IMR-90 (cell line): ENCODE data around the gene CHRFAM7A. TPM values are rescaled to one million over a fixed set of nuclear protein-coding genes. Genes with fewer than 3 reads are reported as not detected.
"Not testable (repeated sequence)": the region's sequence is repeated elsewhere in the genome, so short reads cannot be mapped to it uniquely, and the experiment has no call there.

Experiments used
- ATAC-seq: fragments of 200-7000 bp; cut with Tn5 transposase; 2 replicates; pipeline ENCODE4 v1.9.1; 2020; ENCODE audit warnings: low read depth, mild to moderate bottlenecking, moderate library complexity
- Bru-seq: library from RNA; stranded (reverse); fragments of 400-500 nt; gene quantifications from one replicate; lab custom pipeline; 2021; lab: Mats Ljungman, UMichigan
- BruChase-seq, 2 experiments: library from RNA; stranded (reverse); fragments of 400-500 nt; gene quantifications; one replicate each; lab custom pipeline; 2021; lab: Mats Ljungman, UMichigan
- BruUV-seq: library from RNA; stranded (reverse); fragments of 400-500 nt; replicated peaks from 2 replicates; lab custom pipeline; 2021; lab: Mats Ljungman, UMichigan
- CTCF ChIA-PET: fragments of 300-600 bp; formaldehyde crosslinking; extraction: SDS; loops from one replicate; lab custom pipeline; 2021; ENCODE audit warnings: antibody characterized with exemption; lab: Yijun Ruan, JAX
- POLR2A ChIA-PET: fragments of 300-600 bp; sonication (Branson Sonifier 250); formaldehyde crosslinking; loops from one replicate; lab custom pipeline; 2022; ENCODE audit warnings: antibody characterized with exemption; ENCODE audit not compliant: unreplicated experiment; lab: Charles Lee
- DNase-seq: peaks from one replicate; pipeline ENCODE4 v3.0.0; 2013
- H2AFZ ChIP-seq: replicated peaks from 2 replicates; pipeline ENCODE3; 2013; ENCODE audit warnings: low read length, mild to moderate bottlenecking; ENCODE audit not compliant: poor library complexity
- H2AK5ac ChIP-seq: 2 replicates; pipeline ENCODE4 v1.6.1; 2013; ENCODE audit warnings: low read depth, low read length, inconsistent platforms
- H2AK9ac ChIP-seq: replicated peaks from 2 replicates; pipeline ENCODE3; 2013; ENCODE audit warnings: mild to moderate bottlenecking, low read depth, low read length, moderate library complexity; ENCODE audit not compliant: poor library complexity
- H2BK120ac ChIP-seq: 2 replicates; pipeline ENCODE4 v1.6.1; 2013; ENCODE audit warnings: low read depth, low read length, inconsistent platforms
- H2BK15ac ChIP-seq: 3 replicates; pipeline ENCODE4 v1.6.1; 2013; ENCODE audit warnings: low read depth, low read length, inconsistent platforms
- H2BK20ac ChIP-seq: 2 replicates; pipeline ENCODE4 v1.6.1; 2013; ENCODE audit warnings: low read depth, mild to moderate bottlenecking, inconsistent platforms, low read length, moderate library complexity
- H2BK5ac ChIP-seq: 2 replicates; pipeline ENCODE4 v1.6.1; 2013; ENCODE audit warnings: mild to moderate bottlenecking, low read depth, low read length, inconsistent platforms; ENCODE audit not compliant: poor library complexity, severe bottlenecking
- H3K14ac ChIP-seq: replicated peaks from 2 replicates; pipeline ENCODE4 v1.6.1; 2013; ENCODE audit warnings: low read depth, low read length, inconsistent platforms
- H3K18ac ChIP-seq: 2 replicates; pipeline ENCODE4 v1.6.1; 2013; ENCODE audit warnings: low read depth, low read length, control low read depth
- H3K23ac ChIP-seq: 2 replicates; pipeline ENCODE4 v1.6.1; 2013; ENCODE audit warnings: low read depth, low read length, inconsistent platforms
- H3K27ac ChIP-seq: 2 replicates; pipeline ENCODE4 v1.5.1; 2013; ENCODE audit warnings: mild to moderate bottlenecking, control low read depth, low read length; ENCODE audit not compliant: insufficient read depth
- H3K27me3 ChIP-seq: 2 replicates; pipeline ENCODE4 v1.6.1; 2013; ENCODE audit warnings: low read length; ENCODE audit not compliant: control insufficient read depth, insufficient read depth
- H3K36me3 ChIP-seq: 2 replicates; pipeline ENCODE4 v1.6.1; 2013; ENCODE audit warnings: low read length, mixed read lengths; ENCODE audit not compliant: control insufficient read depth, insufficient read depth
- H3K4ac ChIP-seq: 2 replicates; pipeline ENCODE4 v1.6.1; 2013; ENCODE audit warnings: low read depth, low read length, inconsistent platforms
- H3K4me1 ChIP-seq: 2 replicates; pipeline ENCODE4 v1.6.1; 2013; ENCODE audit warnings: low read length, mixed read lengths; ENCODE audit not compliant: control insufficient read depth, insufficient read depth
- H3K4me2 ChIP-seq: 2 replicates; pipeline ENCODE4 v1.6.1; 2013; ENCODE audit warnings: low read depth, mild to moderate bottlenecking, control low read depth, low read length, moderate library complexity
- H3K4me3 ChIP-seq: 2 replicates; pipeline ENCODE4 v1.5.1; 2013; ENCODE audit warnings: low read depth, mild to moderate bottlenecking, control low read depth, low read length, moderate library complexity; ENCODE audit not compliant: insufficient read depth
- H3K56ac ChIP-seq: 2 replicates; pipeline ENCODE4 v1.6.1; 2013; ENCODE audit warnings: low read length, inconsistent platforms; ENCODE audit not compliant: insufficient read depth; ENCODE audit errors: extremely low read depth
- H3K79me1 ChIP-seq, 2 experiments: 2 replicates each; pipeline ENCODE4 v1.6.1; 2013; ENCODE audit warnings: low read length in 2 of 2, inconsistent platforms in 1 of 2, low read depth in 1 of 2
- H3K9ac ChIP-seq: 2 replicates; pipeline ENCODE4 v1.6.1; 2013; ENCODE audit warnings: low read depth, low read length, control low read depth
- H3K9me1 ChIP-seq: 2 replicates; pipeline ENCODE4 v1.6.1; 2013; ENCODE audit warnings: low read length, inconsistent platforms; ENCODE audit not compliant: insufficient read depth
- H3K9me3 ChIP-seq: 2 replicates; pipeline ENCODE4 v1.6.1; 2013; ENCODE audit warnings: low read length; ENCODE audit not compliant: control insufficient read depth, insufficient read depth
- H4K20me1 ChIP-seq: 2 replicates; pipeline ENCODE4 v1.6.1; 2013; ENCODE audit warnings: low read length, inconsistent platforms; ENCODE audit not compliant: insufficient read depth
- H4K5ac ChIP-seq: 2 replicates; pipeline ENCODE4 v1.6.1; 2013; ENCODE audit warnings: mild to moderate bottlenecking, low read depth, low read length, control low read depth
- H4K8ac ChIP-seq, 2 experiments: 2 replicates each; pipeline ENCODE4 v1.6.1; 2013; ENCODE audit warnings: low read depth in 2 of 2, low read length in 2 of 2, control low read depth in 1 of 2, inconsistent platforms in 1 of 2
- H4K91ac ChIP-seq: 2 replicates; pipeline ENCODE4 v1.6.1; 2013; ENCODE audit warnings: low read depth, low read length, inconsistent platforms; ENCODE audit not compliant: insufficient read depth
- WGBS, 2 experiments: methylation state at CpG; one replicate each; pipeline versions ENCODE4 v1.1.5 to v1.1.7; 2013; ENCODE audit warnings: missing lambda C conversion rate in 2 of 2; ENCODE audit not compliant: insufficient read length in 1 of 2; ENCODE audit errors: extremely low coverage in 2 of 2; 5-methylcytosine and 5-hydroxymethylcytosine counted together
- dilution Hi-C: fragments of 300-500 bp; cut with HindIII; formaldehyde crosslinking; loops from one replicate; pipeline ENCODE4 v1.14.3; 2018; ENCODE audit warnings: low sequenced_read_pairs; ENCODE audit not compliant: unreplicated experiment
- in situ Hi-C: fragments of 300-500 bp; cut with MboI; formaldehyde crosslinking; loops from 3 replicates; pipeline ENCODE4 v1.14.3; 2019; ENCODE audit warnings: low sequenced_read_pairs, inconsistent platforms, mixed read lengths
- intact Hi-C: fragments of 100-400 bp; cut with micrococcal nuclease; formaldehyde crosslinking; loops from 2 replicates; pipeline ENCODE4 v1.10.0; 2022
- long read RNA-seq: library from polyadenylated mRNA; unstranded; transcript quantifications from one replicate; pipeline ENCODE4 v2.0.0, GENCODE V29; 2021; ENCODE audit not compliant: unreplicated experiment
- polyA plus RNA-seq, 3 experiments: library from polyadenylated mRNA; depleted of rRNA; stranded (reverse); fragments of >200 nt; gene quantifications; 2 replicates each; pipeline ENCODE4 v1.2.3, GENCODE V29; 2012; ENCODE audit warnings: low replicate concordance in 1 of 3
- total RNA-seq: library from RNA; depleted of rRNA; stranded (reverse); fragments of >200 nt; gene quantifications from 2 replicates; pipeline ENCODE4 v1.2.3, GENCODE V29; 2012; rRNA removed

The CHRFAM7A gene
- 0.18 TPM in 1 of 2 replicates, not detected in the other for total RNA-seq
- not detected in 2 replicates for polyA plus RNA-seq (2012; rRNA removed)
- polyA plus RNA-seq (2012; cell fraction: cytosol; rRNA removed), result not detected in 2 replicates
- polyA plus RNA-seq (2012; cell fraction: nucleus; rRNA removed; ENCODE audit: low replicate concordance), result 0.07 TPM in 1 of 2 replicates, not detected in the other
- percentile 8 among the genes with signal in this experiment for Bru-seq, nascent RNA
- BruChase-seq, experiment 1, labeled RNA remaining after a 6-hour chase, result not detected
- percentile 3 among the genes with signal in this experiment for BruChase-seq, experiment 2, labeled RNA remaining after a 2-hour chase
- long read RNA-seq, result 0 reads

DNA sequence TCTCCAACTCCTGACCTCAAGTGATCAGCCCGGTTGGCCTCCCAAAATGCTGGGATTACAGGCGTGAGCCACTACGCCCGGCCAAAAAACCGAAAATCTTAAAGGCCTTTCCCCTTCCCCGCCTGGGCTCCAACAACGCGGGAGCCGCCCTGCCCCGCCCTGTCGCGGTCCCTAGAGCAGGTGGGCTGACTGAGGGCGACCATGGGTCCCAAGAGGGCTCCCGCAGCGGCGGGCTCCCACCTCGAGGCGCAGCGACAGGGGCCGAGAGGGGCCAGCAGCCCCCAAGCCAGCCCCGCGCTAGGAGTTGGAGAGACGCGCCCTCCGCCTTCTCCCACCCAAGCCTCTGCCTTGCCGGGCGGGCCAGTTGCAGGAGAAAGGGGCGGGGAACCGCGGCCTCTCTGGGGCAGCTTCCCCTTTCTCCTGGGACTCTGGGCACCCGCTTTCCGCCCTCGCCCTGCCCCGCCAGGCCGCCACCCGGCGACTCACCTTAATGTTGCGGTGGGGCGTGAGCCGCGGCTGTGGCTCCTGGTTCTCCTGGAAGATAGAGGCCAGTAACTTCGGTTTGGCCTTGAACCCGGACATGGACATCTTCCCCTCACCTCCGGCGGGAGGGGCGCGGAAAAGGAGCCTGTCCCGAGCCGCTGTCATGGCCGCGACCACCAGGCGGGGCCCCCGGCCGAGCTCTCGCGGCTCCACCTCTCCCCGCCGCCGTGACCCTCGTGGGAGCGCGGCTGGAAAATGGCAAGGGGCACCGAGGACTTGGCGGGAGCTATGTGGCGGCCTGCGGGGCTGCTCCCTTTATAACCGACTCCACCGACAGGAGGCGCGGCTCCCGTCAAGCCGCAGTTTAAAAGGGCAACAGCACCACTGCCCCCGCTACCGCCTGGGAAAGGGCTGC lies at the start of gene CHRFAM7A:
TSS of gene CHRFAM7A (minus strand) at position 775 of the 898 bp plus-strand sequence. CDS start 10,189 bp downstream, outside the sequence.
- CTCF ChIA-PET, H3K79me1 ChIP-seq, H4K91ac ChIP-seq, H2AK9ac ChIP-seq, POLR2A ChIA-PET, H3K4ac ChIP-seq, H3K9ac ChIP-seq, intact Hi-C loops, H4K20me1 ChIP-seq, H3K4me3 ChIP-seq, H2AFZ ChIP-seq, dilution Hi-C loops, H2BK5ac ChIP-seq, H3K9me3 ChIP-seq, H3K4me2 ChIP-seq, H3K9me1 ChIP-seq, H2BK15ac ChIP-seq, H2BK20ac ChIP-seq, BruUV-seq, in situ Hi-C loops, H3K14ac ChIP-seq, H4K5ac ChIP-seq, H3K4me1 ChIP-seq, H3K18ac ChIP-seq, H3K36me3 ChIP-seq, DNase-seq, H3K27ac ChIP-seq, H4K8ac ChIP-seq, H3K56ac ChIP-seq, H3K27me3 ChIP-seq, H3K23ac ChIP-seq, H2AK5ac ChIP-seq, H2BK120ac ChIP-seq: not testable (repeated sequence)
- WGBS, 2 experiments, result no CpG with 5 or more reads among the region's 74 CpGs
- peak; percentile 90 for ATAC-seq

GRCh38 chr15:30438348-30438747 lies 45.0 kb upstream of the CHRFAM7A start:
- ATAC-seq, CTCF ChIA-PET: not testable (repeated sequence)

More at GRCh38 chr15:30438348-30438747, 45.0 kb upstream of the CHRFAM7A start:
- POLR2A ChIA-PET, H4K8ac ChIP-seq, H3K18ac ChIP-seq, H3K14ac ChIP-seq, H4K20me1 ChIP-seq, H3K9me1 ChIP-seq, H3K36me3 ChIP-seq, H2AFZ ChIP-seq, H4K91ac ChIP-seq, DNase-seq, H2AK5ac ChIP-seq, H3K4ac ChIP-seq, H2BK15ac ChIP-seq, H3K27me3 ChIP-seq, H2AK9ac ChIP-seq, H2BK5ac ChIP-seq, H3K4me2 ChIP-seq, H3K79me1 ChIP-seq, intact Hi-C loops, BruUV-seq, in situ Hi-C loops, H3K9me3 ChIP-seq, H3K4me1 ChIP-seq, dilution Hi-C loops, H2BK20ac ChIP-seq, H3K56ac ChIP-seq, H4K5ac ChIP-seq, H2BK120ac ChIP-seq, H3K27ac ChIP-seq, H3K23ac ChIP-seq, H3K9ac ChIP-seq, H3K4me3 ChIP-seq: not testable (repeated sequence)
- no CpG with 5 or more reads among the region's 3 CpGs for WGBS, 2 experiments
